ENCODE results near the gene SORBS2. TPM values are rescaled to one million over a fixed set of nuclear protein-coding genes. Genes with fewer than 3 reads are reported as not detected.

Gene SORBS2
- total and polyA plus RNA-seq, 2 donors (not counting 1 experiment from before 2014, with no cell fraction given), result 0.25 to 0.89 TPM

- no CpG with 5 or more reads among the region's 1 CpG for WGBS (ENCODE audit: insufficient coverage)
- DNase-seq, result no peak
- ATAC-seq (ENCODE audit: low read depth), result no peak
- no peaks in the 10 kb centered on the region for H3K9me3 Mint-ChIP-seq (ENCODE audit: insufficient read depth)
- Histone ChIP-seq H3K4me3 (ENCODE audit: control extremely low read depth in 1 of 5, extremely low read depth in 1 of 5, insufficient read depth in 1 of 5, low read depth in 2 of 5, low read length in 4 of 5) (no peak overlapping the region), H3K4me2 (replicated peaks; ENCODE audit: low read depth, low read length, poor library complexity, severe bottlenecking) (no peak overlapping the region), H3K27me3 (replicated peaks in 1 of 4; ENCODE audit: control extremely low read depth in 1 of 4, control insufficient read depth in 3 of 4, insufficient read depth in 4 of 4, low read length in 3 of 4) (peaks cover 0 to 6% (median 0%) of the 10 kb centered on the region in 4 experiments), H3K9ac (ENCODE audit: low read length) (no peak overlapping the region), H3K4me1 (ENCODE audit: control insufficient read depth in 2 of 2, insufficient read depth in 2 of 2, low read length in 2 of 2) (no peaks in the 10 kb centered on the region), H3K9me3 (ENCODE audit: control extremely low read depth in 1 of 3, control insufficient read depth in 2 of 3, insufficient read depth in 1 of 3, low read length in 2 of 3) (peaks cover 0 to 7% (median 2%) of the 10 kb centered on the region in 3 donors), H3K27ac (ENCODE audit: low read length in 2 of 2) (no peak overlapping the region), H3K36me3 (replicated peaks in 1 of 2; ENCODE audit: control extremely low read depth in 1 of 2, control insufficient read depth in 1 of 2, extremely low read depth in 1 of 2, insufficient read depth in 2 of 2, low read length in 1 of 2) (no peaks in the 10 kb centered on the region), H3K79me2 (ENCODE audit: control insufficient read depth, insufficient read depth, low read length) (no peaks in the 10 kb centered on the region), H4K20me1 (ENCODE audit: control insufficient read depth, insufficient read depth, low read length, poor library complexity, severe bottlenecking) (no peaks in the 10 kb centered on the region), H2AFZ (ENCODE audit: insufficient read depth, low read depth, low read length, poor library complexity, severe bottlenecking) (no peak overlapping the region)
- H3K27me3 Mint-ChIP-seq, result peaks cover 16% of the 10 kb centered on the region
- ChIA-PET POLR2A (no interaction called here), CTCF (no interaction called here)
- no peak overlapping the region for H3K27ac Mint-ChIP-seq
- H3K4me1 Mint-ChIP-seq, result no peaks in the 10 kb centered on the region
- TF ChIP-seq, protein P1, sequence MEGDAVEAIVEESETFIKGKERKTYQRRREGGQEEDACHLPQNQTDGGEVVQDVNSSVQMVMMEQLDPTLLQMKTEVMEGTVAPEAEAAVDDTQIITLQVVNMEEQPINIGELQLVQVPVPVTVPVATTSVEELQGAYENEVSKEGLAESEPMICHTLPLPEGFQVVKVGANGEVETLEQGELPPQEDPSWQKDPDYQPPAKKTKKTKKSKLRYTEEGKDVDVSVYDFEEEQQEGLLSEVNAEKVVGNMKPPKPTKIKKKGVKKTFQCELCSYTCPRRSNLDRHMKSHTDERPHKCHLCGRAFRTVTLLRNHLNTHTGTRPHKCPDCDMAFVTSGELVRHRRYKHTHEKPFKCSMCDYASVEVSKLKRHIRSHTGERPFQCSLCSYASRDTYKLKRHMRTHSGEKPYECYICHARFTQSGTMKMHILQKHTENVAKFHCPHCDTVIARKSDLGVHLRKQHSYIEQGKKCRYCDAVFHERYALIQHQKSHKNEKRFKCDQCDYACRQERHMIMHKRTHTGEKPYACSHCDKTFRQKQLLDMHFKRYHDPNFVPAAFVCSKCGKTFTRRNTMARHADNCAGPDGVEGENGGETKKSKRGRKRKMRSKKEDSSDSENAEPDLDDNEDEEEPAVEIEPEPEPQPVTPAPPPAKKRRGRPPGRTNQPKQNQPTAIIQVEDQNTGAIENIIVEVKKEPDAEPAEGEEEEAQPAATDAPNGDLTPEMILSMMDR (IDR thresholded peaks at IDR 0.05), result no peak
- no peak for TF ChIP-seq EZH2 (IDR thresholded peaks at IDR 0.05; ENCODE audit: borderline replicate concordance, insufficient read depth, low read depth, low read length, poor library complexity, severe bottlenecking)
- no peak overlapping the region for H3K4me3 Mint-ChIP-seq
- intact Hi-C loops (cut with micrococcal nuclease), result no loop called here
Observed at GRCh38 chr4:185566972-185567371, 245.0 kb downstream of the SORBS2 start.

- intact Hi-C loops (cut with micrococcal nuclease), result no loop called here
- no peaks in the 10 kb centered on the region for H3K36me3 ChIP-seq (replicated peaks in 1 of 2; ENCODE audit: control extremely low read depth in 1 of 2, control insufficient read depth in 1 of 2, extremely low read depth in 1 of 2, insufficient read depth in 2 of 2, low read length in 1 of 2)
- no peak for DNase-seq
- H3K4me3 ChIP-seq (ENCODE audit: control extremely low read depth in 1 of 5, extremely low read depth in 1 of 5, insufficient read depth in 1 of 5, low read depth in 2 of 5, low read length in 4 of 5), result no peak overlapping the region
- H3K27me3 ChIP-seq (replicated peaks in 1 of 4; ENCODE audit: control extremely low read depth in 1 of 4, control insufficient read depth in 3 of 4, insufficient read depth in 4 of 4, low read length in 3 of 4), result peaks cover 0 to 6% (median 0%) of the 10 kb centered on the region in 4 experiments
- H4K20me1 ChIP-seq (ENCODE audit: control insufficient read depth, insufficient read depth, low read length, poor library complexity, severe bottlenecking), result no peaks in the 10 kb centered on the region
- no peaks in the 10 kb centered on the region for H3K4me1 ChIP-seq (ENCODE audit: control insufficient read depth in 2 of 2, insufficient read depth in 2 of 2, low read length in 2 of 2)
- no peak overlapping the region for H3K4me3 Mint-ChIP-seq
- no peak overlapping the region for H3K4me2 ChIP-seq (replicated peaks; ENCODE audit: low read depth, low read length, poor library complexity, severe bottlenecking)
- no peaks in the 10 kb centered on the region for H3K4me1 Mint-ChIP-seq
- 100% methylated on average over 3 of the region's 8 CpGs for WGBS (ENCODE audit: insufficient coverage)
- peaks cover 0 to 7% (median 2%) of the 10 kb centered on the region in 3 donors for H3K9me3 ChIP-seq (ENCODE audit: control extremely low read depth in 1 of 3, control insufficient read depth in 2 of 3, insufficient read depth in 1 of 3, low read length in 2 of 3)
- ATAC-seq (ENCODE audit: low read depth), result no peak
- no peaks in the 10 kb centered on the region for H3K79me2 ChIP-seq (ENCODE audit: control insufficient read depth, insufficient read depth, low read length)
- H2AFZ ChIP-seq (ENCODE audit: insufficient read depth, low read depth, low read length, poor library complexity, severe bottlenecking), result no peak overlapping the region
- POLR2A ChIA-PET, result no interaction called here
- TF ChIP-seq, protein P1 (IDR thresholded peaks at IDR 0.05), result no peak
- TF ChIP-seq EZH2 (IDR thresholded peaks at IDR 0.05; ENCODE audit: borderline replicate concordance, insufficient read depth, low read depth, low read length, poor library complexity, severe bottlenecking), result no peak
- CTCF ChIA-PET, result no interaction called here
- no peaks in the 10 kb centered on the region for H3K9me3 Mint-ChIP-seq (ENCODE audit: insufficient read depth)
- no peak overlapping the region for H3K27ac Mint-ChIP-seq
- no peak overlapping the region for H3K27ac ChIP-seq (ENCODE audit: low read length in 2 of 2)
- H3K27me3 Mint-ChIP-seq, result peaks cover 20% of the 10 kb centered on the region
- H3K9ac ChIP-seq (ENCODE audit: low read length), result no peak overlapping the region
Observed at GRCh38 chr4:185566425-185566824, 245.6 kb downstream of the SORBS2 start.
